Tongue (tissue), 2 donors: ENCODE measurements around the gene ALOXE3. TPM values are rescaled to one million over a fixed set of nuclear protein-coding genes. Genes with fewer than 3 reads are reported as not detected.
"Not testable (repeated sequence)": the region's sequence is repeated elsewhere in the genome, so short reads cannot be mapped to it uniquely, and the experiment has no call there.

ENCODE experiments used
- DNase-seq: peaks from one replicate; pipeline ENCODE4 v3.0.0-alpha.2; 2015
- total RNA-seq: library from RNA; depleted of rRNA; stranded (reverse); fragments of >200 nt; gene quantifications from one replicate; pipeline ENCODE4 v1.2.3, GENCODE V29; 2014

Gene ALOXE3
- total RNA-seq, 1 donor from 2014 or later = not detected

DNA sequence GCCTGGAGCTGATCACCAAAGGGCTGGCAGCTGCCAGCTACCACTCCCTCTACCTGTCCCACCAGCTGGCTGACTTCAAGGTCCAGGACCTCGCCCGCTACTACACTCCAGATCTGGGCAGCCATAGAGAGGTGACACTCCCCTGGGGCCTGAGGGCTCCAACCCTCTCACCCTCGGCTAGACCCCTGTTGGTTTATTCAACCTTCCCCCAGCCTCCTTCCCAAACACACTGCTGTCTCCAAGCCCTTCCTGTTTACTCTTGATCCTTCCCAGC is 48.8 kb downstream of the ALOXE3 start:
- DNase-seq = no peak

DNA sequence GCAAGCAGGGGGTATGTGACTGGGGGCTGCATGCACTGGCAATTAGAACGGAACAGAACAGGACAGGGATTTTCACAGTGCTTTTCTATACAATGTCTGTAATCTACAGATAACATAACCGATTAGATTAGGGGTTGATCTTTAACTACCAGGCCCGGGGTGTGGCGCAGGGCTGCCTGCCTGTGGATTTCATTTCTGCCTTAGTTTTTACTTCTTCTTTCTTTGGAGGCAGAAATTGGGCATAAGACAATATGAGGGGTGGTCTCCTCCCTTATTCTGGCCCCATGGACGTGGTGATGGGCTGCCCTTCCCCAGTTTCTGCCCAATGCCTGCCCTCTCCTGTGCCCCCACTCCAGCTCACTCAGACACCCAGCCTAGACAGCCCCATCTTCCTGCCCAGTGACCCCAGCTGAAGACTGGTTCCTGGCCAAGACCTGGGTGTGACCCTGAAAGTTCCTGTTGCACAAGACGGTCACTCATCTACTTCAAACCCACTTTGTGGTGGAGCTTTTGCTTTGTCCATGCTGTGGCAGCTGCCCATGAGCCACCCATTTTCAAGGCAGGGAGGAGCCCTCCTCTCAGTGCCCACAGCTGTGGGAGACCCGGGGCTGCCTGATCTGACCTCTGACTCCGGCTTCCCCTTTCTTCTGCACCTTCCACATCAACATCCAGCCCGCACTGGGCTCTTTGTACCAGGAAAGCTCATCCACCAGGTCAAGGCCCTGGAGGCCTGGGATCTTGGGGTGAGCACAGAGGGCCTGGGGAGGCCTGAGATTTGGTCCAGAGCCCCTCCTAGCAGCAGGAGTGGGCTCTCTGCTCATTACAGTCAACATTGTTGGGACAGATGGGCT is 49.4 kb downstream of the ALOXE3 start:
- DNase-seq = no peak

DNA sequence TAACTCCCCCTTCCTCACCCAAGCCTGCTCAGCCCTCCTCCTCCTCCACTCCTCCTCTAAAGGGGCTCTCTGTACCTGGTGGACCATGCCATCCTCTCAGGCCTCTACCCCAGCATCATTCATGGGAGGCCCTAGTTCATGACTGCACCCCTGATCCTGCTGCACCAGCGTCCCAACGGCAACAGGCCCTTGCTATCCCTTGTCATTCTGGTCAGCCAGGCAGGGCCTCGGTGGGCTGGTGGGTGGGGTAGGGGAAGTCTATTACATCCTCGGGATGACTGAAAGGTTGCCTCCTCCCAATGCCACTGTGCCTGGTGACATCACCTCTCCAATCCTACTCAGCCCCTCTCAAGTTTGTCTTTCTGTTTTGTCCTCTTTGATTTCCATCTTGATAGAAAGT is 50.5 kb downstream of the ALOXE3 start:
- no peak for DNase-seq

DNA sequence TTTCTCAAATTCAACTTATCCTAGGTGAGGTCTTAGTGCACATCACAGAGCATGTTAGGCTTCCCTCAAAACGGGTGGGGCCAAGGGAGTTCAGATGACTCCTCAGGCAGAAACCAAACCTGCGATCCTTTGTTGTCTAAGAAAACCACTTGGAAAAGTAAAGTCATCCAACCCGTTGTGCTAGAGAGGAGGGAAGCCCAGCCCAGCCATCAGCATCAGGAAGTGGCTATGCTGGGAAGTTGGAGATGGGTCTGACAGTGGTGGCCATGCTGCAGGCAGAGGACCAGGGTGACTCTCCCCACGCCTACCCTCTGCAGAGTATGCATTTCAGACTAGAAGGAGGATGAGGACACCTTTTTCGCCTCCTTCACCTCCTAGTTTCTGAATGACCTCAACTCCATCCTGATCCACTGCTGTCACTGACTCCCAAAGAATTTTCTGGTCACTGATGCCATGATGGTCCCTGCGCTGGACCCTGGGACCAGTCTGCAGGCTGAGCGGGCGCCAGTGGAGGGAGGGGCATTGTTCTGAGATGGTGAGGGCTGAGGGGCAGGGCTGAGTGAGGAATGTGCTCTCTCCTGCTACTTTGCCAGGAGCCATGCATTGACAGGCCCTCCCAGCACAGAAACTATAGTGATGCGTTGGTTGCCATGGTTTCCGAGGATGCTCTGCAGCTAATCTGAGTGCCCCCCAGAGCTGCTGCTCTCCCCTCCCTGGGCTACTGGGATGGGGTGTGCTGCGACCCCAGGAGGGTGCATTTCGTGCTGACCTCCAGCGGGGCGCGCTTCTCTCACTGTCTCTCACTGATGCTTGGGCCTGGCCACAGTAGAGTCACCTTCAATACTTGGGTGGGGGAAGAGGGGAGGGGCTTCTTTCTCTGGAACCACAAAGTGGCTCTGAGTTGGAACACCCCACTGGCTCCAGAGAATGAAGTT is 51.2 kb downstream of the ALOXE3 start:
- DNase-seq = no peak

DNA sequence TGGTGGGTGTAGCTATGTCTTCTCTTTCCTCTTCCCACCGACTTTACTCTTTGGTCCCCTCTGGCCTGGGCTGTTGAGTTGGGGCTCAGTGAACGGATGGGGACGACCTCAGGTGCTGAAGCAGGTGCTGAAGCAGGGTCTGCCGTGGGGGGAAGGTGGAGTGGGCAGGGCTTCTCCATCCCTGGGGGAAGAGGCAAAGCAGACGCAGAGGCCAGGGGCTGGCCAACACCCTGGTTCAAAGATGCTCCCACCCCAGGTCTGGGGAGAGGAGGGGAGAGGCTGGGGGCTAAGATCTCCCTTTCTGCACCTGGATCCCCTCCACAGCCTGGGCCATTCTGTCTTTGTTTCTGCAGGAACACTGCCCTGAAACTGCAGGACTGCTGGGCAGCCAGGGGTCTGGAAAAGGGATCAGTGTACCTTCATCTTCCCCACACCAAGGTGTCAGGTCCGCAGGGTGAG is 53.7 kb downstream of the ALOXE3 start:
- no peak for DNase-seq

DNA sequence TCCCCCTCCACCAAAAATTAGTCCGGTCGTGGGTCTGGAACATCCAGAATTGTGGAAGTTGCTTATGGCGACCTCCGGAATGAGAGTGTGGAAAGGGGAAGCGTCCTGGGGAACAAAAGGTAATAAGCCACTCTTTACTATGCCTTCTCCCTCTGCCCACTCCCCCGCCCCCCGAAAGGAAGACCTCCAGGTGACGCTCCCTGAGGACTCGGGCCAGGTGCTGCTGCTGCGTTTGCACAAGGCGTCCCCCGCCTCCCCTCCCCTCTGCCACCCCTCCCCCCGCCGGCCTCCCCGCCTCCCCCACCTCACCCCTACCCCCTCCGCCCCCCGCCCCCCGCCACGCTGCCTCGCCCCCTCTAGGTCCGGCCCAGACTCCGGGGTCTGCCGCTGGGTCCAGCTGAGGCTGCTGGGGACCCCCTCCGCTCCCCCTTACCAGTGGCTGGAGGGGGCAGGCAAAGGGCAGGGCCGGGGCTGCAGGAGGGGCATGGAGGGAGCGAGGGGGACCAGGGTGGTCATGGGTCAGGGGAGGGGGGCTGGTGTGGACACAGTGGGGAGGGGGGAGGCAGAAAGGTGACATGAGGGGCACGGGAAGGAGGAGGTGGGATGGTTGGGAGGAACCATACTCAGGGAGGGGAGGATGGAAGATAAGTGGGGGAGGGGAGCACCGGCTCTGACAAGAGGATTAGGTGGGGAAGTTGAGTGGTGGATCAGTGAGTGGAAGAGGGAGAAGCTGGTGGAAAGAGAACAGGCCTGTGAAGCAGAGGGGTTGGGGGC is 54.4 kb downstream of the ALOXE3 start:
- DNase-seq = no peak

DNA sequence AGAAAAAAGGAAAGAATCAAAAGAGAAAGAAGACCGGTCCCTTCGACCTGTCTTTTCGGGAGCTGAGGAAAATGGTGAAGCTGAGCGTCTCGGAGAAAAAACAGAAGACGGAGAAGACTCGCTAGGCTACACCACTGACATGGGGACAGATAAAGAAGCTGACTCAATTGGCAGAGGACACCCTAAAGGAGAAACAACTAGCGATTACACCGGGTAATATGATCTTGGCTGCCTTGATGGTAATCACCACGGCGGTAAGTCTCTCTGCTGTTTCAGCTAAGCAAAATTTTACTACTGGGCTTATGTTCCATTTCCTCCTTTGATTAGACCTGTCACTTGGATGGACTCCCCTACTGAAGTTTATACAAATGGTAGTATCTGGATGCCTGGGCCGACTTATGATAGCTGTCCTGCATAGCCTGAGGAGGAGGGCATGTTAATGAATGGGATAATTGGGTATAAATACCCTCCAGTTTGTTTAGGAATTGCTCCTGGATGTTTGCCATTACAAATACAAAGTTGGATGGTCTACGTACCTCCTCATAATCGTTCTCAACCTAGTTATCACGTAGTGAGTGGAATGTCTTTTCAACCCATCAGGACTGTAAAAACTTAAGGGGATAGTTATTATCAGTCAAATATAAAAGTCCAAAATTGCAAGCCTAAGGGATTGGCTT is 55.4 kb downstream of the ALOXE3 start:
- DNase-seq = no peak

DNA sequence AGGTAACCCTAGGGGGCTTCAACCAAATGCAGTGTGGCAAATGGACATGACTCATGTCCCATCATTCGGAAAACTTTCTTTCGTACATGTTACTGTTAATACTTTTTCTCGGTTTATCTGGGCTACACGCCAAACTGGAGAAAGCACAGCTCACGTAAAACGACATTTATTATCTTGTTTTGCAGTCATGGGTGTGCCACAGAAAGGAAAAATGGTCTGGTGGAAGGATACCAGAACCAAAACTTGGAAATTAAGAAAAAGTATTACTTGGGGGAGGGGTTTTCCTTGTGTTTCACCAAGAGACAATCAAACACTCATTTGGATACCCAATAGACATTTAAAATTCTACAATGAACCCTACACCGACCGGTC is 55.9 kb downstream of the ALOXE3 start:
- DNase-seq = peak; percentile 12

DNA sequence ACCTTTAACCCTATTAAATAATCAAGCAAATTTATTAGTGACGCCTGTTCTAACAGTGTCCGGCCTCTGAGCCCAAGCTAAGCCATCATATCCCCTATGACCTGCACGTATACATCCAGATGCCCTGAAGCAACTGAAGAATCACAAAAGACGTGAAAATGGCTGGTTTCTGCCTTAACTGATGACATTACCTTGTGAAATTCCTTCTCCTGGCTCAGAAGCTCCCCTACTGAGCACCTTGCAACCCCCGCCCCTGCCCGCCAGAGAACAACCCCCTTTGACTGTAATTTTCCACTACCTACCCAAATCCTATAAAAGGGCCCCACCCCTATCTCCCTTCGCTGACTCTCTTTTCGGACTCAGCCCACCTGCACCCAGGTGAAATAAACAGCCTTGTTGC is 56.5 kb downstream of the ALOXE3 start:
- DNase-seq = not testable (repeated sequence)

DNA sequence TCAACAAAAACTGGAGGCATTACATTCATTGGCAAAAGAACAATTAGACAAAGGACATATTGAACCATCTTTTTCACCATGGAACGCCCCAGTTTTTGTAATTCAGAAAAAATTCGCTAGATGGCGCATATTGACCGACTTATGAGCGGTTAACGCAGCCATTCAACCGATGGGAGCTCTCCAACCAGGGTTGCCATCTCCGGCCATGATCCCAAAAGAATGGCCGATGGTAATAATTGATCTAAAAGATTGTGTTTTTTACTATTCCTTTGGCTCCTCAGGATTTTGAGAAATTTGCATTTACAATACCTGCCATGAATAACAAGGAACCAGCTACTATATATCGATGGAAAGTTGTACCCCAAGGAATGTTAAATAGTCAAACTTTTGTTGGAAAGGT is 58.0 kb downstream of the ALOXE3 start:
- peak; percentile 90 for DNase-seq

DNA sequence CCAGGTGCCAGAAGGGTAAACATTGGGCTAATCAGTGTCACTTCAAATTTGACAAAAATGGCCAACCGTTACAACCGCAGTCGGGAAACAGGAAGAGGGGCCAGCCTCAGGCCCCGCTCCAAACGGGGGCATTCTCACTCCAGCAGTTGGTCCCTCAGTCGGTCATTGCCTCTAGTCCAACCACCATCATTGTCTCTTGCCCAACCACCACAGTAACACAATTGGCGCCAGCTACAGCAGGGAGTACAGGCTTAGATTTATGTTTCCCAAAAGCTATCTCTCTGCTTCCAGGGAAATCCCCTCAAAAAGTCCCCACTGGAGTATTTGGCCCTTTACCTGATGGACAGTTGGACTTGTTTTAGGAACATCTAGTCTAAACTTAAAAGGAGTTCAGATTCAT is 59.2 kb downstream of the ALOXE3 start:
- no peak for DNase-seq

DNA sequence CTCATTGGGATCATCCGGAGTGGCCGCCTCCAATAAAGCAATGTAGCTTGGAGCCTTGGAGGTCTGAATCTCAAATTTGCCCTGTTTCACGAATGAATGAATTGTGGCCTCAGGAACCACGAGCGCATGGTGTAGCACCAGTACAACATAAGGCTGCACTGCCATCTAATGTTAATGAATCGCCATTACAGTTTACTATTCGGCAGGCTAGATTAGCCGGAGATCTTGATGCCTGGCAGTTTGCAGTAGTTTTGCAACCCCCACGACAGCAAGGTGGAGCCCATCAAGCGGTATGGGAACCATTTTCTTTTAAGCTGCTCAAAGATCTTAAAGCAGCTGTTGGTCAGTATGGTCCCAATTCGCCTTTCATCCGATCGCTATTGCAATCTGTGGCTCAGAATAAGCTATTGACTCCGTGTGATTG is 60.6 kb downstream of the ALOXE3 start:
- DNase-seq = peak; percentile 81

DNA sequence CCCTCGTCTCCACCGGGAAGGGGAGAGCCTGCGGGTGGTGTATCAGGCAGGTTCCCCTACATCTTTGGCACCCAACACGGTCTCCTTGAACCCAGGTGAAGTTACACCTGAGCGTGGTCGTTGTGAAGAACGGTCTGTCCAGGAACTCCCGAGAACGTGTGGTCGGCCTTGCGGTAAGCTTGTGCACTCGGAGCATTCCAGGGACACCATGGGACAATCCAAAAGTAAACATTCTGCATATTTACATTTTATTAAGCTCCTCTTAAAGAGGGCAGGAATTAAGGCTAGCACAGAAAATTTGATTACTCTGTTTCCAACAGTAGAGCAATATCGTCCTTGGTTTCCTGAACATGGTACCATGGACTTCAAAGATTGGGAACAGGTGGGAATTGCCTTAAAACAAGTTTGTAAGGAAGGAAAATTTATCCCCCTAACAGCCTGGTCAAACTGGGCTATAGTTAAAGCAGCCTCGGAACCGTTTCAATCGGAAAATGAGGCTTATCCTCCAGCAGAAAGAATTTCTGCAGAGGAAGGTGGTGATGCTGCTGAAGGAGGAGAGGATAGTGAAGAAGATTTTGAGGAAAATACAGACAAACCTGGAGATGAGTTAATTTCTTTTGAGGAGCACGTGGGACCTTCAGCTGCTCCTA is 61.2 kb downstream of the ALOXE3 start:
- DNase-seq = no peak

DNA sequence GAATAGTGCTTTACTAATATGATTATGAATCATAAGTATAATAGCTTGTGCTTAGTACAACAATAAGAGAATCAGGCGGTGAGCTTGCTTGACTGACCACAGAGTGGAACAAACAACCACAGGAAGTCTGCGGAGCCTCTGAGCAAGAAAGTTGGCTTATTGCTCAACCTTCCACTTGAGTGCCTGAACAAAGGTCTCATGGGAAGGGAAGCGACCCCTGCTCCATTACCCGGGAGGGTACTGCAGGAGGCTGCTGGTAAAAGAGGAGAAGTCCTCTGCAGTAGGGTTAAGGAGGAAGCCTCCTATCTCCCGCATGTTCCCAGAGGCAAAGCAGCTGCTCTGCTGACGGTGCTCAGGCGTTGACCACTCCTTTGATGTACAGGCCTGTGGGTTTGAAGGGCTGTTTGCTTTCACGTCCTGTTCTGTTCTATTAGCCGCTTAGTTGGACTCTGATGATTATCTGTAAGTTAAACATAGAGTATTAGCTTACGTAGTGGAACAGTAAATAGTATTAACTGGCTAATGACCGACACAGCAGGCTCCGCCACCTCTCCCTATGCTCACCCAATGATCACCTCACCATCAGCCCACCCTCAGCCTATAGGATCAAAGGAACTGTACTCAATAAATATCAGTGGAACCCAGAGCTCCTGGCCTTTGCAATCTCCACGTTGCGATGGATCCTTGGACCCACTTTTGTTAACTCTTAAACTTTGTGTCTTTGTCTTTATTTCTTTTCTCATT is 61.9 kb downstream of the ALOXE3 start:
- peak; percentile 24 for DNase-seq

DNA sequence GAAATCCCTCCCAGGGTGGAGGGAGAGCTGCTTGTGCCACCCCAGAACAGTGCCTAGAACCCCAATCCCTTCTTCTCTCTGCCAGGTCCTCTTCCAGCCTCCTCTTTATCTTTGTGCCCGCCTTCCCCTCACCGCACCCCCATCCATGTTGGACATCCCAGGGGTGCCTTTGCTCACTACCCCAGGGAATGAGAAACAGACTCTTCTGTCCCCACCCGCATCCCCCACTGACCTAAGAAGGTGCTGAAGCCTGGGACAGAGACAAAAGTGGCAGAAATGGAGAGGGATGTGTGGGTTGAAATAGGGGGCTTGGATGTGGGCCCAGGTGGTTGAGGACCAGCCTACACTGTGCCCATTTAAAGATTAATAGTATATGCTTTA is 62.5 kb downstream of the ALOXE3 start:
- DNase-seq = no peak

DNA sequence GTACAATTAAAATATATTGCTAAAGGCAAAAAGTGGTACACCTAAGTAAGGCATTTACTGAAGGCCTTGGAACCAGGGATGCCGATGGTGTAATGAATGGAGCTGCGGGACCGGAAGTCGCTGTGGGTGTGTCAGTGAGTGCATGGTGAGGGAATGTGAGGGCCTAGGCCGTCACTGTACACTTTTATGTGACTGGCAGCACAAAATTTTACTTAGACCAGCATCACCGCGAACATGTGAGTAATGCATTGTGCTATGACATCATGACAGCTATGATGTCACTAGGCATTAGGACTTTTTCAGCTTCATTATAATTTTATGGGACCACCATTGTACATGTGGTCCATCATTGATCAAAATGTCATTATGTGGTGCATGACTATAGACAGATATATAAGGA is 64.7 kb downstream of the ALOXE3 start:
- no peak for DNase-seq

DNA sequence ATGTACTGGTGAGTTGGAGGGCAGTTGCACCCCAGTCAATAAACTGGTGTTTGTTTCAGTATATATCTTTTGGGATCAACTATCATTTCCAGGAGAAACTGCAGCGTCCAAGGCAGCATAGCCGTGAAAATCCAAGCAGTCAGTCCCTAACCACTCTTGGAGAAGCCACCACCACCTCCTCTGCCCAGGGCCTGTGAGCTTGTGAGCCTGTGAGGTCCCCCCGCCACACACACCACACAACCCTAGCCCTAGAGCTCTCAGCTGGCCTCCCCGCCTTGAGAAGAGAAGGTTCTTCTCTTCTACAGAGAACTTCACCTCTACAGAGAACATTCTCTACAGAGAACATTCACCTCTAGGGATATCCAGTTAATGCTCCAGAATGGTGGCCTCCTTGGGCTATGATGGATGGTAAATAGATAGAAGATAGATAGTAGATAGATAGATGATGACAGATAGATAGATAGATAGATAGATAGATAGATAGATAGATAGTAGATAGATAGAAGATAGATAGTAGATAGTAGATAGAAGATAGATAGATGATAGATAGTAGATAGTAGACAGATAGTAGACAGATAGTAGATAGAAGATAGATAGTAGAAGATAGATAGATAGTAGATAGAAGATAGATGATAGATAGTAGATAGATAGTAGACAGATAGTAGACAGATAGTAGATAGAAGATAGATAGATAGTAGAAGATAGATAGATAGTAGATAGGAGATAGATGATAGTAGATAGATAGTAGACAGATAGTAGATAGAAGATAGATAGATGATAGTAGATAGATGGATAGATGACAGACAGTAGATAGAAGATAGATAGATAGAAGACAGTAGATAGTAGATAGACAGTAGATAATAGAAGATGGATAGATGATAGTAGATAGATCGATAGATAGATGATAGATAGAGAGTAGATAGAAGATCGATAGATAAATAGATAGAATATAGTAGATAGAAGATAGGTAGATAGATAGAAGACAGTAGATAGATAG is 65.8 kb downstream of the ALOXE3 start:
- DNase-seq = no peak

DNA sequence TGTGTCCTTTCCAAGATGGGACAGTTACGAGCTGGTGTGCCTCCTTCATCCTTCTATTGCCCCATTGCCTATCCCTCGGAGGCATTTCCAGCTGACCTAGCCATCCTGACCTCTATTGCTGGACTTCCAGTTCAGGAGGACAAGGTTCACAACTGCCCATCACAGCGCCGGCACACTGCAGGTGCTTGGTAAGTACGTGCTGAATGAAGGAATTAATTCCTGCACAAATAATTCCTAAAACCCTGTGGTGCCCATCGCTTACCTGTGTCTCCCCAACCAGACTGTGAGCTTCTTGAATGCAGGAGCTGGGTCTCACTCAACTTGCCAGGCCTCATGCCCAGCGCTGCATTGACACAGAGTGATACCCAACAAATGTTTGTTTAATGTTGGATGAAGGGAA is 66.5 kb downstream of the ALOXE3 start:
- no peak for DNase-seq

DNA sequence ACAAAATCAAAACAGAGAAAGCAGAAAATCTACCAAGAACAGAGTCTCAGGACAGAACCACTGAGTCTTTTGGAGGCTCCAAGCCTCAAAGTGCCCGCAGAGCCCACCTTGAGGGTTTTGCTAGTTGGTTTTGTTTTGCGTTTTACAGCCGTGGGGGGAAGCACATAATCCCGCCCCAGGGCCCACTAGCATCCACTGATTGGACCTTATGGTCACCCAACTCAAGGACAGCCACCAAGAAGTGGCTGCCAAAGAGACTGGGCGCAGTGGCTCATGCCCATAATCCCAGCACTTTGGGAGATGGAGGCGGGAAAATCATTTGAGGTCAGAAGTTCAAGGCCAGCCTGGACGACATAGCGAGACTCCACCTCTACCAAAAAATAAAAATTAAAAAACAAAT is 69.6 kb downstream of the ALOXE3 start:
- DNase-seq = no peak

DNA sequence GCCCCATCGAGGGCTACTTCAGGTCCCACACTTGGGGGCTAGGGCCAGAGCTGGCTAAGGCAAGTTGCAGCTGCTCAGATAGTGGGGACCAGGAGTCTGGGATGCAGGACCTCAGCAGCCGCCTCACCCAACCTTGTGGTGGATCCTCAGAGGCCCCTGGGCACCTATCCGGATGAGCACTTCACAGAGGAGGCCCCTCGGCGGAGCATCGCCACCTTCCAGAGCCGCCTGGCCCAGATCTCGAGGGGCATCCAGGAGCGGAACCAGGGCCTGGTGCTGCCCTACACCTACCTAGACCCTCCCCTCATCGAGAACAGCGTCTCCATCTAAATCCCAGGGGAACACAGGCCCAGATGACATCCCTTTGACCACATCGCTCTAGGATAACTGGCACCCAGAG is 70.1 kb downstream of the ALOXE3 start:
- no peak for DNase-seq
